ENCODE results near the gene MTCL3.

The MTCL3 gene

DNA sequence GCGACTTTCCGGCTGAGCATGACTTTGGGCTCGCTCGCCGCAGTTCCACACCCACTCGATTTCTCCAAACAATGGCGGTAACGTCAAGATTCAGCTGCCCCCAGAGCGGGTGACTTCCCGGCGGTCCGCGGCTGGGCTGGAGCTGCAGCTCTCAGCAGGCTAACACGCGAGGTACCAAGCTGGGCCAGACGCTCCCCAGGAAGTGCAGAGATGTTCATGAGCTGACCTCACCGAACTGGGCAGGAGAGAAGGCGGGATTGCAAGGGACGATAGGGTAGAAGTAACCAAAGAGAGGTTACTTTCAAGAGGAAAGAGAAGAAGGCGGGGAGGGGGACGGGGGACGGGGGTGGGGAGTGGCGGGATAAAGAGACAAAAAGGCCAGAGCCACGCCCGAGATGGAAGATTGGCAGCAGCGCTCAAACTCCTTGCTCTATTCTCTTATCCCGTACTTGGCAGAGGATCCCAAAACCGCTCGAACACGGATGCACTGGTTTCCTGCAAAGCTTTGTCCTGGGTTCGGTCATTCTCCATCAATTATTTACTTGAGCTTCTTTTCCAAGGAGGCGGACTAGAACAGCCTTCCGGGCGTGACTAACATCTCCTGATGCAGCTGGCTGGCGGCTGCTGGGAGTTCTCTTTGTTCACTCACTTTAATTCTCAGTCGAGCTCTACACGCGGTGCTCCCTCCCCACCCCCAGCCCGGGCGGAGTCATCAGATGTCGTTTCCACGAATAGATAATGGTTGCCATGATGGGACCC lies at the start of gene MTCL3:
MTCL3 (minus strand) TSS at position 626 of the 759 bp plus-strand sequence.
- peak; percentile 78 for DNase-seq

- no peak for DNase-seq
Observed at GRCh38 chr6:127567476-127567875, 48.3 kb upstream of the MTCL3 start.

DNA sequence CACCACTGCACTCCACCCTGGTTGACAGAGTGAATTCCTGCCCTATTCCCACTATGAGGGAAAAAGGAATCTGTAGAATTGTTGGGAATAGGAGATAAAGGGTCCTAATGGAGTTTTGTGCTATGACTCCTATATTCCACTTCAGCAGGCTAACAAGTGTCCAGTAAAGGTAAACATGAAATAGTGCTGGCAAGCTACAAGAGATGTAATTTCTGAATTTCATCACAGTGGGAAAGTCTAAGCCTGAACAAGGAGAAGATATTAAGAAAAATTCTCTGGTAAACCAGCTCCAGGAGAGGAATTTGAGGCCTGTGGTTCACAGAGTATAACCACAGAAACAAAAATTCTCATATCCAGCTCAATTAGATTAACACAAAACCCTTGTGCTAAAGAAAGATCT lies 47.5 kb upstream of the MTCL3 start:
- no peak for DNase-seq

GRCh38 chr6:127566119-127566518 lies 47.0 kb upstream of the MTCL3 start:
- no peak for DNase-seq

- no peak for DNase-seq
Observed at GRCh38 chr6:127564761-127565160, 45.6 kb upstream of the MTCL3 start.

DNA sequence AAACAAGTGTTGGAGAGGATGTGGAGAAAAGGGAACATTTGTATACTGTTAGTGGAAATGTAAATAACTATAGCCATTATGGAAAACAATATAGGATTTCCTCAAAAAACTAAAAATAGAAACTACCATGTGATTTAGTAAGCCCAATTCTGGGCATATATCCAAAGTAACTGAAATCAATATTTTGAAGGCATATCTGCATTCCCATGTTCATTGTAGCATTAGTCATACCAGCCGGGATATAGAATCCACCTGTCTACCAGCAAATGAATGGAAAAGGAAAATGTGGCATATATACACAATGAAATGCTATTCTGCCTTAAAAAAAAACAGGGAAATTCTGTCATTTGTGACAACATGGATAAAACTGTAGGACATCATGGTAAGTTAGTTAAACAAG lies 42.5 kb upstream of the MTCL3 start:
- peak; percentile 34 for DNase-seq

DNA sequence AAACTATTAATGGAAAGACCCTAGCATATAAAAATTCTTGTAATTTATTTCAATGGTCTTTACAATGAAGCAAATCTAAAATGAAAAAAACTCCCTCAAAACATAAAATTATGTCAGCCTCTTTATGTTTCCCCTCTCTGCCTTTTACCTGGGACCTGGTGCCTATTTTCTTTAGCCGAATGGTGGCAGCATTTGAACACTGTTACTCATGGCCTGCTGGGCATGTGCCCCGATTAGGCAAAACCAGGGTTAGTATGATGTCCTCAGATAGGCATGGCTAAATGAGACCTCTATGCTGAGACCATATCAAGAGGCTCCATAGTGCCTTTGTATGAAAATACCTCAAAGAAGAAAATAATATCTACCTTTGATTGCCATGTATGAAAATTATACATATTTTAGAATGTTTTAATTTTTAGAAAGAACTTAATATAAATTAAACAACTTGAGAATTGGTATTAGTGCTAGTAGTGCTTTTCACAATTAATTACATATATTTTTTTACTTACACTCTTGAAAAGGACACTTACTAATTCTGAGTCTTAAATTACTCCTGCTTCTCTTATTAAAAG lies 35.4 kb upstream of the MTCL3 start:
- DNase-seq = peak; percentile 67

- DNase-seq = peak; percentile 61
Observed at GRCh38 chr6:127550403-127550802, 31.3 kb upstream of the MTCL3 start.

DNA sequence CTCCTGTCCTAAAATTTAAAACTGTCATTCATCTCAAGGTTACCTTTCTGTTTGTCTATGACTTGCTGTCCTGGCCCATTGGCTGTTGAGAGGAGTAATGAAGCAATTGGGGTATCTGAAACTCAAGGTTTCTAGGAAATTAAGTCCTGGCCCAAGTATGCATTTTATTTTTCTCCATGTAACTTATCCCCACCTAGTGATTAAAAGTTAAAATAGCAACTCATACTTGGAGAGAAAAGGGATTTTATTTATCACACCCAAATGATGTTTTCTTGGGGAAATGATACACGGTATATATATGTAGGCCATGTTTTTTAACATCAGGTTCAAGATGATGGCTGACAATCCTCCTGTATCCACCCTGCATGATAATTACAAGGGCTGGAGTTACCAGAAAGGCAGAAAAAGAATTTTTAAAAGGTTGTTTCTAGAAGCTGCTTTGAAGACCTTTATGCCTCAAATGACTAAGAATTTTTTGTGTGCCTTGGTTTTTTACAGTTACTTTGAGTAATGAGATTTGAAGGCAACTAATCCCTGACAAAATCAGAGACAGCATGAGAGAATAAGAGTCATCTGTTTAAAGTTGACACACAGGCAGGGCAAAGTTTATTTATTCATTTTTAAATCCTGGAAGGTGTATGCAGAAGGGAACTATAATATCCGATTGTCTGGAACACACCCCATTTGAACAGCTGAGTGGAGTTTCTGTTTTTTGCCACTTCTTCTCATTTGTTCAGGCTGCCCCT lies 28.9 kb upstream of the MTCL3 start:
- peak; percentile 33 for DNase-seq

DNA sequence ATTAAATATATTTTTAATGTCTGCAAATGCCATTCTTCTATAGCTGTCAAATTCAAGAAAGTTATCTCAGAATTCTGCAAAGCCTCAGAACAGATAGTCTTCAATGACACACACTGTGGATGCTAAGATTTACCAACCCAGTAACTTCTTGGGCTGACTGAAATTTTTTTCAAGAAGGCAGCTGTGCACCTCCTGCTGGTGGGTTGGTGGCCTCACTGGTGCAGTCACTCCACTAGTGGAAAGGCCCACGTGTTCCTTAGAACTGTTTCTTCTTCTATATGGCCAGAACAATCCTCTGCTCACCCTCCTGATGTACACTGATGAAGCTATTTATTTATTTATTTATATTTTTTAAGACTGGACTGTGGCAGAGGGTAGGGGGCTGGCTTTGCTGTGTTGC lies 28.1 kb upstream of the MTCL3 start:
- no peak for DNase-seq

DNA sequence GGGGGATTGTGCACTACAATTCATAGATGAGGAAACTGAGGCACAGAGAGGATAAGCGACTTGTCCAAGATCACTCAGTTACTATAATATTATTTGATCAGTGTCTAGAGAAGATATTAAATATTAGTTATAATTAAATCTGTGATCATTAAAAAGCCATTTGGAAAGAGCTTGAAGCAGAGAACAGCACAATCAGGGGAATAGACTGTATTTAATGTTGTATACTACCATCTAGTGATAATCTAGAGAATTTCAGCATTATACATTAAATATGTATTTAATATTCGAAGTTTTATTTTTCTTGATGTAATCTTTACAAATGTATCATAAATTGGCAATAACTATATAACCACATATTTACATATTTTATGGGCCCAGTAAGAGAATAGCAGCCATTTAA lies 20.1 kb upstream of the MTCL3 start:
- DNase-seq = peak; percentile 54

- no peak for DNase-seq
Observed at GRCh38 chr6:127538750-127539264, 19.7 kb upstream of the MTCL3 start.

DNA sequence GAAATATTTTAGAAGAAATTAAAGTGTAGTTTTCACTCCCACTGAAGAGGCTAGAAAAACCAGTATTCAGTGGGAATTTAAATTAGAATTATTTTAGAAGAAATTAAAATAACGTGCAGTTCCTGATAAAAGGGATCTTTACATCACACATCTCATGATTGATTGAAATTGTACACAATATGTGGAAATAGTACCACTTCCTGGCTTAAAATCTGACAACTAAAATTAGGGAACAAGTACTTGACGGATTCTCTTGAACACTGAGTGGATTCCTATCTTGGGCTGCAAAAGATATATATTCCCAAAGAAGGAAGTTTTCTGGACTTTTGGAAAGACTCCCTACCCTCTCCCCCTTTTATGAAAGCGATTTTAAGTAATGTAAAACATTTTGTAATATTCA lies 14.6 kb upstream of the MTCL3 start:
- DNase-seq = no peak

GRCh38 chr6:127533011-127533410 lies 13.9 kb upstream of the MTCL3 start:
- no peak for DNase-seq

DNA sequence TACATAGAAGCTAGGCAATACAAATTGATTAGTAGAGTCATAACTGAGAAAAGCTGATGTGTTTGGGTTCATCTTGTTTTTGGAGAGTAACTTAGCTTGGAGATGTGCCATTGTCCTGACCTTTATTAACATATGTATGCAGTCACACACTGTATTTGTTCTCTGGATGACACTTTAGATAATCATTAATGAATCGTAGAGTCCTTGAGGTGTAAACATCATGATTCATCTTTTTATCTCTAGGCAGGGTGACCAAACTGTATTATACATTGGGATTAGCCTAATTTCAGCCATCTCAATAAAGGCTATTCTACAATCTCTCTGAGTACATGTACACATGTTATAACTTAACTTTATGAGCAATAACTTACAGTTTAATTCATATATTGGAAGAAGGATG lies 3.6 kb upstream of the MTCL3 start:
- DNase-seq = no peak

- no peak for DNase-seq
Observed at GRCh38 chr6:127520066-127520465, 931 bp upstream of the MTCL3 start.

- DNase-seq = no peak
Observed at GRCh38 chr6:127519469-127519785, 292 bp upstream of the MTCL3 start.

DNA sequence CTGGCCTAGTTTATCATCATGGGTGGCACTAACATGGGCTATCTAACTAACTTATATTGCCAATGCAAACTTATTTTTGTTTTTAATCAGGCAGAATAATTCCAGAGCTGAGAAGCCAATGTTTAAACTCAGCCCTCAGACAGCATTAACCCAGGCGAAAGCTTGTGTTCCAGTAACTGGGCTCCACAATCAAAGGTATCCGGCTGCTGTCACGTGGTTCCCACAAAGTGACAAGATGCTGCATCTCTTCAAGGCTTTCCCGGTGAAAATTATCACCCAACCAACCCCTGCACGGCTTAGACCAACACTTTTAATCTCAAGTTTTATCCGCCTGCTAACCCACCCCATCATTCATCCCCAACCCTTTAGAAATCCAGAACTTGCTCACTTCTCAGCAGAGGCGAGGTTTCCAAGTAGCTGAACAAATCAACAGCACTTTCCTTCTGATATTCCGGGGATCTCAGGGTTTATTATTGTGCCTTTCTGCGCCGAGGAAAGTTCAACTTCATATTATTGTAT lies 885 bp downstream of the MTCL3 start:
- DNase-seq = no peak

GRCh38 chr6:127517693-127518092 lies 1.4 kb downstream of the MTCL3 start:
- no peak for DNase-seq

- peak; percentile 64 for DNase-seq
Observed at GRCh38 chr6:127516662-127517273, 2.4 kb downstream of the MTCL3 start.

DNA sequence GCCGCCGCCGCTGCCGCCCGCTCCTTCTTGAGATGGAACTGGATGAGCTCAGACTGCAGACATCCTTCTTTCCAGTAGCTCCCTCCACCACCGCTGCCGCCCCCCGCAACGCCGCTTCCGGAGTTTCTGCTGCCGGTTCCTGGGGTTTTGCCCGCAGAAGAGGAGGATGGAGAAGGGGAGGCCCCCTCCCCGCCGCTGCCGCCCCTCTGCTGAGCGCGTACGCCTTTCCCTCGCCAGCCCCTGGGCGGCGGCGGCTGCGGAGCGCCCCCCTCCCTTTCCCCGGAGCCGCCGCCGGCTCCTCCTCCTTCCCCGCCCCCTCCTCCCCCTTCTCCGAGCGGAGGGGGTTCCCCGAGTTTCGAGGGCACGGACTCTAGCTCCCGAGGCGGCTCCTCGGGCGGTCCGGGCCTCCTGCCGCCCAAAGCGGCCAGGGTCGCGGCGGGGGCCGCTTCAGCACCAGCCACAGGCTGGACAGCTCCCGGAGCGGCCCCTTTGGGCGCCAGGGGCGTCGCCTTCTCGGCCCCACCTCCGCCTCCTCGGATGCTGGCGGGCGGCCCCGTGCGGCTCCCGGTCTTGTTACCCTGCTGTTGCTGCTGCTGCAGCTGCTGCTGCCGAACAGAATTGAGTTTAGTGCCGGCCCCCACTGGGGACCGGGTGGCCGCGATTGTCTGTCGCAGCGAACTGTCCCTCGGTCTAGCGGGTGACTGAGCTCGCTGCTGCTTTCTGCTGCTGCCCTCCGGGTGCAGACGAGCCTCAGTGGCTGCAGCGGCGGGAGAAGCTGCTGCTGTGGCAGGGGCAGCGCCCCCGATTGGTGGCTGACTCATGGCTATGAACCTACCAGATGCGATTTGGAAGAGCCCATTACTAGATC lies 3.1 kb downstream of the MTCL3 start:
- peak; percentile 79 for DNase-seq

- peak; percentile 68 for DNase-seq
Observed at GRCh38 chr6:127515234-127515793, 3.8 kb downstream of the MTCL3 start.

All from HCEC 1CT (cell line).